ENCODE results near the gene PGM2L1. TPM values are rescaled to one million over a fixed set of nuclear protein-coding genes. Genes with fewer than 3 reads are reported as not detected.

Gene PGM2L1
- total and polyA plus RNA-seq, 11 donors: 0.57 to 3.1 (median 1.8) TPM

GRCh38 chr11:74354036-74354435, 44.2 kb downstream of the PGM2L1 start:
- DNase-seq: no peak
- no peak overlapping the region for H3K4me3 ChIP-seq
- H3K27ac ChIP-seq: no peak overlapping the region
- WGBS, 4 donors: 56 to 79% (median 69%) methylated on average over 3 of the region's 3 CpGs
- no peak for TF ChIP-seq POLR2A (IDR thresholded peaks at IDR 0.05)
- TF ChIP-seq, protein P1, sequence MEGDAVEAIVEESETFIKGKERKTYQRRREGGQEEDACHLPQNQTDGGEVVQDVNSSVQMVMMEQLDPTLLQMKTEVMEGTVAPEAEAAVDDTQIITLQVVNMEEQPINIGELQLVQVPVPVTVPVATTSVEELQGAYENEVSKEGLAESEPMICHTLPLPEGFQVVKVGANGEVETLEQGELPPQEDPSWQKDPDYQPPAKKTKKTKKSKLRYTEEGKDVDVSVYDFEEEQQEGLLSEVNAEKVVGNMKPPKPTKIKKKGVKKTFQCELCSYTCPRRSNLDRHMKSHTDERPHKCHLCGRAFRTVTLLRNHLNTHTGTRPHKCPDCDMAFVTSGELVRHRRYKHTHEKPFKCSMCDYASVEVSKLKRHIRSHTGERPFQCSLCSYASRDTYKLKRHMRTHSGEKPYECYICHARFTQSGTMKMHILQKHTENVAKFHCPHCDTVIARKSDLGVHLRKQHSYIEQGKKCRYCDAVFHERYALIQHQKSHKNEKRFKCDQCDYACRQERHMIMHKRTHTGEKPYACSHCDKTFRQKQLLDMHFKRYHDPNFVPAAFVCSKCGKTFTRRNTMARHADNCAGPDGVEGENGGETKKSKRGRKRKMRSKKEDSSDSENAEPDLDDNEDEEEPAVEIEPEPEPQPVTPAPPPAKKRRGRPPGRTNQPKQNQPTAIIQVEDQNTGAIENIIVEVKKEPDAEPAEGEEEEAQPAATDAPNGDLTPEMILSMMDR (IDR thresholded peaks at IDR 0.05): no peak
- no peaks in the 10 kb centered on the region for H3K9me3 ChIP-seq
- no peak for ATAC-seq
- intact Hi-C loops (cut with DNase I): no loop called here
- no peaks in the 10 kb centered on the region for H3K4me1 ChIP-seq
- no peaks in the 10 kb centered on the region for H3K27me3 ChIP-seq
- peaks cover 0 to 26% (median 5%) of the 10 kb centered on the region in 9 donors for H3K36me3 ChIP-seq

DNA sequence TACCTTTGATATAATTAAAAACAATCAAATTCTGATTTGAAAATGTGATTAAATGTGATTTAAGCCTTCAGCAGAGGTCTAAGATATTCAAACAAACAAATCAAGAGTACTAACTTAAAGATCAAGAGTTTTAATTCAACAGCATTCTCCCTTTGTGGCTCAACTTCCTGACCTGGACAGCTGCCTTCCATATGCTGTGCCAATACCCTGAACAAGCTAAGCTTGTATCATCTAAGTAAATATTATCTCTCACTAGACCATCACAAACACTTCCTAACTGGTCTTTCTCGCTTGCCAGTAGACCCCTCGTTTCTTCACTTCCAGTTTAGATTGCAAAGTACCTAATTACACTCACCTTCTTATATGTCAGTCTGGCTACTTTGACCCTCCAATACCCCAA, 50.9 kb downstream of the PGM2L1 start:
- Histone ChIP-seq H3K27me3 (no peaks in the 10 kb centered on the region), H3K27ac (no peak overlapping the region), H3K4me1 (peaks cover 0 to under 1% (median 0%) of the 10 kb centered on the region in 12 donors), H3K9me3 (no peaks in the 10 kb centered on the region), H3K36me3 (peaks cover 0 to 32% (median 10%) of the 10 kb centered on the region in 9 donors), H3K4me3 (no peak overlapping the region)
- intact Hi-C loops (cut with DNase I): no loop called here
- WGBS, 4 donors: 61 to 79% (median 72%) methylated on average over 2 of the region's 2 CpGs
- TF ChIP-seq POLR2A (IDR thresholded peaks at IDR 0.05): no peak
- TF ChIP-seq, protein P1 (IDR thresholded peaks at IDR 0.05): no peak
- DNase-seq: no peak
- ATAC-seq: no peak

- no peak for ATAC-seq
- no peaks in the 10 kb centered on the region for H3K9me3 ChIP-seq
Observed at GRCh38 chr11:74345420-74345819, 52.8 kb downstream of the PGM2L1 start.

DNA sequence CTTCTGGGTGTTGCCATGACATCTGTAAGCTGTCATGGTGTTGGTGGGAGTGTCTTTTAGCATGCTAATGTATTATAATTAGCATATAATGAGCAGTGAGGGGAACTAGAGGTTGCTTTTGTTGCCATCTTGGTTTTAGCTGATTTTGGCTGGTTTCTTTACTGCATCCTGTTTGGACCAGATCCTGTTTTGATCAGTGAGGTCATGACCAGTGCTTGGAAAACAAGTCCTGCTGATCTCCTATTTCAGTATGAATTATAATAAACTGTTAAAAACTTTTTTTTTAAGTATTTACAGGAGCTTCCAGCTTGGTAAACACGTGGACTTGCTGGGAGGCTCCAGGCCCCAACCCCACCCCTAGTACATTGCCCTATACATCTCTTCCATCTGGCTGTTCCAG, 56.3 kb downstream of the PGM2L1 start:
- no peak for ATAC-seq
- no peak for TF ChIP-seq POLR2A (IDR thresholded peaks at IDR 0.05)
- TF ChIP-seq, protein P1 (IDR thresholded peaks at IDR 0.05): no peak
- Histone ChIP-seq H3K4me1 (peaks cover 0 to 9% (median 0%) of the 10 kb centered on the region in 12 donors), H3K27me3 (no peaks in the 10 kb centered on the region), H3K9me3 (no peaks in the 10 kb centered on the region), H3K36me3 (peaks cover 0 to 59% (median 24%) of the 10 kb centered on the region in 9 donors), H3K4me3 (no peak overlapping the region), H3K27ac (no peak overlapping the region)
- WGBS, 4 donors: 32 to 58% (median 45%) methylated on average over 1 of the region's 1 CpG
- intact Hi-C loops (cut with DNase I): no loop called here
- DNase-seq: no peak

More at GRCh38 chr11:74345420-74345819, 52.8 kb downstream of the PGM2L1 start:
- DNase-seq: no peak
- Histone ChIP-seq H3K4me1 (peaks cover 0 to 9% (median 0%) of the 10 kb centered on the region in 12 donors), H3K27me3 (no peaks in the 10 kb centered on the region), H3K27ac (no peak overlapping the region), H3K4me3 (no peak overlapping the region), H3K36me3 (peaks cover 0 to 43% (median 10%) of the 10 kb centered on the region in 9 donors)
- intact Hi-C loops (cut with DNase I): no loop called here
- 68 to 87% (median 72%) methylated on average over 1 of the region's 1 CpG for WGBS, 4 donors
- no peak for TF ChIP-seq POLR2A (IDR thresholded peaks at IDR 0.05)
- TF ChIP-seq, protein P1 (IDR thresholded peaks at IDR 0.05): no peak
